Measurements from ENCODE around the gene TNFAIP3.
"Not testable (repeated sequence)": the region's sequence is repeated elsewhere in the genome, so short reads cannot be mapped to it uniquely, and the experiment has no call there.

DNA sequence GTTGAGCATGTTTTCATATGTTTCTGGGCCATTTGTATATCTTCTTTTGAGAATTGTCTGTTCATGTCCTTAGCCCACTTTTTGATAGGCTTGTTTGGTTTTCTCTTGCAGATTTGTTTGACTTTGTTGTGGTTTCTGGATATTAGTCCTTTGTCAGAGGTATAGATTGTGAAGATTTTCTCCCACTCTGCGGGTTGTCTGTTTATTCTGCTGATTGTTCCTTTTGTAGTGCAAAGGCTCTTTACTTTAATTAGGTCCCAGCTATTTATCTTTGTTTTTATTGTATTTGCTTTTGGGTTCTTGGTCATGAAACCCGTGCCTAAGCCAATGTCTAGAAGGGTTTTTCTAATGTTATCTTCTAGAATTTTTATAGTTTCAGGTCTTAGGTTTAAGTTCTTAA is 29.0 kb upstream of the TNFAIP3 start:
- not testable (repeated sequence) for TF ChIP-seq EP300, POLR2A (IDR thresholded peaks at IDR 0.05)
- TF ChIP-seq, protein P1, sequence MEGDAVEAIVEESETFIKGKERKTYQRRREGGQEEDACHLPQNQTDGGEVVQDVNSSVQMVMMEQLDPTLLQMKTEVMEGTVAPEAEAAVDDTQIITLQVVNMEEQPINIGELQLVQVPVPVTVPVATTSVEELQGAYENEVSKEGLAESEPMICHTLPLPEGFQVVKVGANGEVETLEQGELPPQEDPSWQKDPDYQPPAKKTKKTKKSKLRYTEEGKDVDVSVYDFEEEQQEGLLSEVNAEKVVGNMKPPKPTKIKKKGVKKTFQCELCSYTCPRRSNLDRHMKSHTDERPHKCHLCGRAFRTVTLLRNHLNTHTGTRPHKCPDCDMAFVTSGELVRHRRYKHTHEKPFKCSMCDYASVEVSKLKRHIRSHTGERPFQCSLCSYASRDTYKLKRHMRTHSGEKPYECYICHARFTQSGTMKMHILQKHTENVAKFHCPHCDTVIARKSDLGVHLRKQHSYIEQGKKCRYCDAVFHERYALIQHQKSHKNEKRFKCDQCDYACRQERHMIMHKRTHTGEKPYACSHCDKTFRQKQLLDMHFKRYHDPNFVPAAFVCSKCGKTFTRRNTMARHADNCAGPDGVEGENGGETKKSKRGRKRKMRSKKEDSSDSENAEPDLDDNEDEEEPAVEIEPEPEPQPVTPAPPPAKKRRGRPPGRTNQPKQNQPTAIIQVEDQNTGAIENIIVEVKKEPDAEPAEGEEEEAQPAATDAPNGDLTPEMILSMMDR (IDR thresholded peaks at IDR 0.05), result not testable (repeated sequence)

Measured in tibial nerve (tissue), 4 donors.